Heart right ventricle (tissue), 16 donors: Measurements from ENCODE around the gene HOATZ. TPM values are rescaled to one million over a fixed set of nuclear protein-coding genes. Genes with fewer than 3 reads are reported as not detected.

Experiments used
- ATAC-seq, 8 donors: fragments of 200-7000 bp; cut with Tn5 transposase; one replicate each; pipeline ENCODE4 v1.9.1; 2020; ENCODE audit warnings: mild to moderate bottlenecking in 8 of 8, moderate library complexity in 8 of 8, moderate number of reproducible peaks in 1 of 8
- DNase-seq, 2 donors: peaks; one replicate each; pipeline ENCODE4 v3.0.0-alpha.2; 2020
- H3K27ac ChIP-seq, 10 donors: fragments of 200-600 bp; sonication (generic) in 2 of 10; one replicate each; pipeline versions ENCODE4 v1.5.0 to v1.8.0; 2020 to 2022; ENCODE audit warnings: mild to moderate bottlenecking in 3 of 10
- H3K27me3 ChIP-seq, 7 donors: fragments of 200-600 bp; one replicate each; pipeline ENCODE4 v1.8.0; 2021 to 2022; ENCODE audit warnings: mild to moderate bottlenecking in 2 of 7
- H3K36me3 ChIP-seq, 9 donors: fragments of 200-600 bp; sonication (generic) in 1 of 9; one replicate each; pipeline versions ENCODE4 v1.5.0 to v1.8.0; 2020 to 2022; ENCODE audit warnings: mild to moderate bottlenecking in 2 of 9
- H3K4me1 ChIP-seq, 9 donors: fragments of 200-600 bp; sonication (generic) in 1 of 9; one replicate each; pipeline versions ENCODE4 v1.5.0 to v1.8.0; 2020 to 2022; ENCODE audit warnings: mild to moderate bottlenecking in 4 of 9
- H3K4me3 ChIP-seq, 10 donors: fragments of 200-600 bp; sonication (generic) in 2 of 10; one replicate each; pipeline versions ENCODE4 v1.5.0 to v1.8.0; 2020 to 2022; ENCODE audit warnings: mild to moderate bottlenecking in 7 of 10, moderate library complexity in 2 of 10
- H3K9me3 ChIP-seq, 11 donors: fragments of 200-600 bp in 10 of 11; sonication (generic) in 2 of 11; one replicate each; pipeline versions ENCODE4 v1.5.0 to v1.8.0; 2013 to 2022; ENCODE audit warnings: mild to moderate bottlenecking in 2 of 11, control low read depth in 1 of 11, moderate library complexity in 1 of 11
- WGBS, 2 donors: extraction: QIAGEN DNeasy Blood & Tissue Kit; methylation state at CpG; one replicate each; pipeline ENCODE4 v1.1.7; 2013; ENCODE audit warnings: inconsistent platforms in 1 of 2; 5-methylcytosine and 5-hydroxymethylcytosine counted together
- intact Hi-C, 10 donors: fragments of 100-400 bp; cut with DNase I; formaldehyde crosslinking; loops; one replicate each; pipeline versions ENCODE4 v1.11.1 to v1.14.2; 2022
- polyA plus RNA-seq, 2 donors: library from polyadenylated mRNA; stranded (reverse); fragments of 200-250 nt; gene quantifications; one replicate each; pipeline ENCODE4 v1.2.3, GENCODE V29; 2013
- total RNA-seq, 10 donors: library from RNA; stranded (reverse); fragmentation: NEBNext Ultra II Directional in 3 of 10; extraction: Animal tissue kit (Norgen Biotek cat#: 25700) in 3 of 10; gene quantifications; one replicate each; pipeline versions ENCODE4 v1.2.1 to v1.2.4, GENCODE V29; 2021 to 2023
- TF ChIP-seq, protein P1 (sequence below), 9 donors: fragments of 200-600 bp; sonication (generic) in 2 of 9; IDR thresholded peaks; one replicate each; pipeline versions ENCODE4 v1.5.0 to v1.8.0; 2021 to 2022; ENCODE audit warnings: antibody characterized with exemption in 9 of 9, mild to moderate bottlenecking in 5 of 9, moderate library complexity in 1 of 9
- donor health status: Arrhythmogenic right ventricular cardiomyopathy.
- donor health status: ischemic (EF 13 %, LVEDD 7.1; RV severe dilation, severe dysfunction).
- donor health status: healthy with polysubstance abuse.
- donor health status: DM: no; HTN: yes; CAD: no.
- donor health status: DM: no; HTN: no; CAD: no.
- donor health status: ischemic (EF 25% LVEDD 6.9; RV normal size, moderate dysfunction).
- donor health status: ischemic (EF 25% LVEDD 5.7; RV mildly dilated, moderate dysfunction).
- donor health status: healthy.
- donor health status: DM: yes; HTN: yes; CAD: no.
- donor health status: Ischemic cardiomyopathy.
- donor health status: ischemic (EF 35%, LVEDD 5.7; RV mildly dilated, moderate dysfunction).
- donor health status: nonischemic (EF 11% LVEDD 7.7; RV severe dilation, severe dysfunction).
- donor health status: DM: yes; HTN: yes; CAD: no.
- donor health status: PGD.
- donor health status: ischemic (EF 29% LVEDD 5.4; RV normal size, mild dysfunction).
- donor health status: nonischemic (EF 23%, LVEDD 6.1; RV moderate dilation, normal function).

Gene HOATZ
- total and polyA plus RNA-seq, 12 donors = not detected

DNA sequence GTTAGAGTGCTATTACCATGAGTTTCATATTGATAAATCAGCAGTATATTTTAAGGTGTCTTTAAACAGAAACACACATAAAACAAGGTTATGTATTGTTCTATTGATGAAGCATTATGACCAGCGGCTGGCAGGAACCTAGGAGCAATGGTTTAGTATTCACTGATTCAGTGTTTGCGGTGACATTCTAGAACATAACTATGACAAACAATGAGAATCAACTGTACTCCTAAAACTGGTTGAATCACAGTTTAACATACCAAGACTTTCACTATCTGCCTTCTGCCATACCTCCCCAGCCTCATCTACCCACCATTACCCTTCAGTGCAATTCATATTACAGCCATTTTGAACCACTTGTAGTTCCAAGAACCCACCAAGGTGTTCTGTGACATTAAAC lies 8.8 kb downstream of the HOATZ start:
- intact Hi-C loops = no loop called here
- H3K36me3 ChIP-seq = no peaks in the 10 kb centered on the region
- peaks cover 0 to 4% (median 0%) of the 10 kb centered on the region in 7 donors for H3K27me3 ChIP-seq
- no peak overlapping the region for H3K27ac ChIP-seq
- DNase-seq (no peak), ATAC-seq (no peak)
- H3K4me3 ChIP-seq = no peak overlapping the region
- TF ChIP-seq, protein P1, sequence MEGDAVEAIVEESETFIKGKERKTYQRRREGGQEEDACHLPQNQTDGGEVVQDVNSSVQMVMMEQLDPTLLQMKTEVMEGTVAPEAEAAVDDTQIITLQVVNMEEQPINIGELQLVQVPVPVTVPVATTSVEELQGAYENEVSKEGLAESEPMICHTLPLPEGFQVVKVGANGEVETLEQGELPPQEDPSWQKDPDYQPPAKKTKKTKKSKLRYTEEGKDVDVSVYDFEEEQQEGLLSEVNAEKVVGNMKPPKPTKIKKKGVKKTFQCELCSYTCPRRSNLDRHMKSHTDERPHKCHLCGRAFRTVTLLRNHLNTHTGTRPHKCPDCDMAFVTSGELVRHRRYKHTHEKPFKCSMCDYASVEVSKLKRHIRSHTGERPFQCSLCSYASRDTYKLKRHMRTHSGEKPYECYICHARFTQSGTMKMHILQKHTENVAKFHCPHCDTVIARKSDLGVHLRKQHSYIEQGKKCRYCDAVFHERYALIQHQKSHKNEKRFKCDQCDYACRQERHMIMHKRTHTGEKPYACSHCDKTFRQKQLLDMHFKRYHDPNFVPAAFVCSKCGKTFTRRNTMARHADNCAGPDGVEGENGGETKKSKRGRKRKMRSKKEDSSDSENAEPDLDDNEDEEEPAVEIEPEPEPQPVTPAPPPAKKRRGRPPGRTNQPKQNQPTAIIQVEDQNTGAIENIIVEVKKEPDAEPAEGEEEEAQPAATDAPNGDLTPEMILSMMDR (IDR thresholded peaks at IDR 0.05) = no peak
- no peaks in the 10 kb centered on the region for H3K4me1 ChIP-seq
- H3K9me3 ChIP-seq = no peaks in the 10 kb centered on the region
- WGBS, 2 donors = 95 to 98% methylated on average over 2 of the region's 2 CpGs

- Histone ChIP-seq H3K27me3 (peaks cover 0 to 4% (median 0%) of the 10 kb centered on the region in 7 donors), H3K36me3 (no peaks in the 10 kb centered on the region), H3K27ac (no peak overlapping the region), H3K4me1 (no peaks in the 10 kb centered on the region), H3K4me3 (no peak overlapping the region), H3K9me3 (no peaks in the 10 kb centered on the region)
- intact Hi-C loops = no loop called here
- DNase-seq = no peak
- WGBS, 2 donors = 43 to 57% methylated on average over 1 of the region's 1 CpG
- ATAC-seq = no peak
- TF ChIP-seq, protein P1 (IDR thresholded peaks at IDR 0.05) = no peak
Observed at GRCh38 chr11:111524056-111524455, 9.5 kb downstream of the HOATZ start.

GRCh38 chr11:111525456-111525855 lies 10.9 kb downstream of the HOATZ start:
- TF ChIP-seq, protein P1 (IDR thresholded peaks at IDR 0.05) = no peak
- 96 to 97% methylated on average over 1 of the region's 1 CpG for WGBS, 2 donors

DNA sequence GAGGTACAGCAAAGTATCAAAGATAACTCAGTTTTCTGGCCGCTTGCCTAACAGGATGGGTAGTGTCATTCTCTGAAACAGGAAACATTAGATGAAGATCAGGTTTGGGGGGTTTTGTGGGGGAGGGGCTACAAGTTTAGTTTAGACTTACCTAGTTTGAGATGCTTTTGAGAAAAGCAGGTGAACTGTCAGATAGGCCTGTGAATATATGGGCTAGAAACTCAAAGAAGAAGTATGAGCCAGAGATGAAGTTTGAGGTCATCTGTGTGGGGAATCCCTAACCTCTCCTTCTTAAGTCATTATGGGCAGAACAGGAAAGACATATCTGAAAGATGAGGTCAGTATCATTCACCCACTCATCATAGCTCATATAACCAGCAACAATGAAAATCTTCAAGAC lies 11.9 kb downstream of the HOATZ start:
- TF ChIP-seq, protein P1 (IDR thresholded peaks at IDR 0.05) = no peak
- H3K4me1 ChIP-seq = peaks cover 0 to under 1% (median 0%) of the 10 kb centered on the region in 9 donors
- intact Hi-C loops = no loop called here
- DNase-seq (no peak), ATAC-seq (no peak)
- no peak overlapping the region for H3K4me3 ChIP-seq
- 69 to 85% methylated on average over 1 of the region's 1 CpG for WGBS, 2 donors
- peaks cover 0 to 4% (median 0%) of the 10 kb centered on the region in 7 donors for H3K27me3 ChIP-seq
- H3K9me3 ChIP-seq = no peaks in the 10 kb centered on the region
- no peaks in the 10 kb centered on the region for H3K36me3 ChIP-seq
- H3K27ac ChIP-seq = no peak overlapping the region

More at GRCh38 chr11:111525456-111525855, 10.9 kb downstream of the HOATZ start:
- no peaks in the 10 kb centered on the region for H3K4me1 ChIP-seq
- no peaks in the 10 kb centered on the region for H3K9me3 ChIP-seq
- DNase-seq (no peak), ATAC-seq (no peak)
- no peak overlapping the region for H3K4me3 ChIP-seq
- no peak overlapping the region for H3K27ac ChIP-seq
- intact Hi-C loops = no loop called here
- no peaks in the 10 kb centered on the region for H3K36me3 ChIP-seq
- peaks cover 0 to 4% (median 0%) of the 10 kb centered on the region in 7 donors for H3K27me3 ChIP-seq
